SK-N-SH treated with all-trans-retinoic acid at 6 μM for 48 hours (cell line): ENCODE measurements around the gene TMEM176B.

ENCODE experiments used
- ATAC-seq: fragments of 200-7000 bp; cut with Tn5 transposase; 3 replicates; pipeline ENCODE4 v1.9.1; 2020; ENCODE audit warnings: mild to moderate bottlenecking, moderate library complexity
- ARNTL ChIP-seq: fragments of 450-650 bp; formaldehyde crosslinking; IDR thresholded peaks from 2 replicates; pipeline ENCODE4 v1.5.0; 2020; ENCODE audit warnings: low read depth, mild to moderate bottlenecking, moderate library complexity, borderline replicate concordance
- CREB5 ChIP-seq: fragments of 250-450 bp; sonication (Bioruptor Pico); IDR thresholded peaks from 2 replicates; pipeline ENCODE4 v1.5.1; 2020; ENCODE audit warnings: low read depth, mild to moderate bottlenecking, moderate library complexity
- CSRNP3 ChIP-seq: fragments of 250-450 bp; sonication (Bioruptor Pico); IDR thresholded peaks from 2 replicates; pipeline ENCODE4 v1.5.1; 2021; ENCODE audit warnings: mild to moderate bottlenecking, moderate library complexity
- ESRRG ChIP-seq: fragments of 250-450 bp; sonication (Bioruptor Pico); IDR thresholded peaks from 2 replicates; pipeline ENCODE4 v1.6.1; 2021; ENCODE audit warnings: mild to moderate bottlenecking
- GLIS3 ChIP-seq: fragments of 250-450 bp; sonication (Bioruptor Pico); IDR thresholded peaks from 2 replicates; pipeline ENCODE4 v1.5.0; 2020; ENCODE audit warnings: mild to moderate bottlenecking, moderate library complexity
- OSR1 ChIP-seq: fragments of 250-450 bp; sonication (Bioruptor Pico); IDR thresholded peaks from 2 replicates; pipeline ENCODE4 v1.8.0; 2022; ENCODE audit warnings: moderate library complexity, mild to moderate bottlenecking, inconsistent platforms
- PATZ1 ChIP-seq: fragments of 250-450 bp; sonication (Bioruptor Pico); IDR thresholded peaks from 2 replicates; pipeline ENCODE4 v1.8.0; 2020; ENCODE audit warnings: mild to moderate bottlenecking, moderate library complexity, borderline replicate concordance
- POU6F1 ChIP-seq: fragments of 250-450 bp; sonication (Bioruptor Pico); IDR thresholded peaks from 2 replicates; pipeline ENCODE4 v1.8.0; 2021; ENCODE audit warnings: low read depth, mild to moderate bottlenecking, moderate library complexity, borderline replicate concordance
- RARB ChIP-seq: fragments of 250-450 bp; sonication (Bioruptor Pico); IDR thresholded peaks from 2 replicates; pipeline ENCODE4 v1.8.0; 2021; ENCODE audit warnings: mild to moderate bottlenecking, moderate library complexity
- SNAI2 ChIP-seq: fragments of 250-450 bp; sonication (Bioruptor Pico); IDR thresholded peaks from 2 replicates; pipeline ENCODE4 v1.5.0; 2020; ENCODE audit warnings: mild to moderate bottlenecking, moderate library complexity
- TCF4 ChIP-seq: fragments of 250-450 bp; sonication (Bioruptor Pico); IDR thresholded peaks from 2 replicates; pipeline ENCODE4 v1.8.0; 2021; ENCODE audit warnings: mild to moderate bottlenecking, moderate library complexity, borderline replicate concordance
- TSHZ2 ChIP-seq: fragments of 250-450 bp; sonication (Bioruptor Pico); IDR thresholded peaks from 2 replicates; pipeline ENCODE4 v1.5.0; 2020; ENCODE audit warnings: mild to moderate bottlenecking, moderate library complexity
- ZC3H10 ChIP-seq: fragments of 250-450 bp; sonication (Bioruptor Pico); IDR thresholded peaks from 2 replicates; pipeline ENCODE4 v1.5.1; 2021; ENCODE audit warnings: mild to moderate bottlenecking, moderate library complexity
- ZFP3 ChIP-seq: fragments of 250-450 bp; sonication (Bioruptor Pico); IDR thresholded peaks from 2 replicates; pipeline ENCODE4 v1.5.0; 2020; ENCODE audit warnings: mild to moderate bottlenecking, moderate library complexity
- ZFP30 ChIP-seq: fragments of 450-650 bp; formaldehyde crosslinking; IDR thresholded peaks from 2 replicates; pipeline ENCODE4 v1.5.0; 2022; ENCODE audit warnings: mild to moderate bottlenecking, moderate library complexity
- ZNF565 ChIP-seq: fragments of 450-650 bp; formaldehyde crosslinking; conservative IDR thresholded peaks from 2 replicates; pipeline ENCODE4 v1.5.0; 2020; ENCODE audit warnings: low read depth, mild to moderate bottlenecking, moderate library complexity
- ZNF70 ChIP-seq: fragments of 450-650 bp; formaldehyde crosslinking; IDR thresholded peaks from 2 replicates; pipeline ENCODE4 v1.5.0; 2020; ENCODE audit warnings: mild to moderate bottlenecking, moderate library complexity

Gene TMEM176B

GRCh38 chr7:150847536-150847935, 47.4 kb upstream of the TMEM176B start (continued):
- TF ChIP-seq PATZ1 (CRISPR knock-in tag), result no peak
- no peak for TF ChIP-seq ZFP30 (CRISPR knock-in tag)
- TF ChIP-seq TSHZ2 (CRISPR knock-in tag), result no peak
- TF ChIP-seq OSR1 (CRISPR knock-in tag), result no peak
- TF ChIP-seq ZNF70 (CRISPR knock-in tag), result no peak
- no peak for TF ChIP-seq CREB5 (CRISPR knock-in tag)

- ATAC-seq, result no peak; the same call in 2 of the 3 replicates
- TF ChIP-seq SNAI2 (no peak), POU6F1 (no peak), OSR1 (CRISPR knock-in tag) (no peak), PATZ1 (CRISPR knock-in tag) (no peak), CSRNP3 (CRISPR knock-in tag) (no peak), RARB (CRISPR knock-in tag) (no peak), ARNTL (no peak), ESRRG (no peak), ZNF565 (CRISPR knock-in tag) (no peak), GLIS3 (CRISPR knock-in tag) (no peak)
Observed at GRCh38 chr7:150846291-150847115, 46.3 kb upstream of the TMEM176B start.

- peak; percentile 61 for ATAC-seq
- TF ChIP-seq TCF4 (CRISPR knock-in tag) (0 out of 2 replicates have a peak, but pooled peaks have one; percentile 11), ZNF70 (CRISPR knock-in tag) (no peak)
Observed at GRCh38 chr7:150845421-150845861, 45.3 kb upstream of the TMEM176B start.

GRCh38 chr7:150842716-150843115, 42.6 kb upstream of the TMEM176B start:
- no peak for TF ChIP-seq RARB (CRISPR knock-in tag)
- no peak for TF ChIP-seq ZFP3 (CRISPR knock-in tag)
- TF ChIP-seq PATZ1 (CRISPR knock-in tag), result no peak
- no peak for TF ChIP-seq ZFP30 (CRISPR knock-in tag)
- no peak for TF ChIP-seq SNAI2
- TF ChIP-seq GLIS3 (CRISPR knock-in tag), result no peak
- no peak for TF ChIP-seq OSR1 (CRISPR knock-in tag)
- no peak for TF ChIP-seq ZC3H10 (CRISPR knock-in tag)
- ATAC-seq, result no peak
